ENCODE measurements around the gene TET3.

DNA sequence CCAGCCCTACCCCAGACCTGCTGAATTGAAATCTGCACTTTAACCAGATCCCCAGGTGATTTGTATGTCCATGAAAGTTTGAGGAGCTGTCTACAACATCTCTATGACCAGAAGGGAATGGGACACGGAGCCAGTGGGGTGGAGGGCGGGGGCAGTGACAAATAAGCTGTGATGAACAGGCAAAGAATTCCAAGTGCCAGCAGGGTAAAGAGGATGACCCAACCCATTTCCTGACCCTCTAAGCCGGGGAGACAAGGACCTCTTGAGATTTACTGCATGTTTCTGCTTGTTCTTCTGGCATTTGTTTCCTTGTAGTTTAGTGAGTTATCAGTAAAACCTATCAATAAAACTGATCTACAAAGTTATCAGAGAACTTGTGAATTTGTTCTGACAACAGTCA is 8.7 kb downstream of the TET3 start:
- no peak for TF ChIP-seq POLR2A (IDR thresholded peaks at IDR 0.05)
- TF ChIP-seq, protein P1, sequence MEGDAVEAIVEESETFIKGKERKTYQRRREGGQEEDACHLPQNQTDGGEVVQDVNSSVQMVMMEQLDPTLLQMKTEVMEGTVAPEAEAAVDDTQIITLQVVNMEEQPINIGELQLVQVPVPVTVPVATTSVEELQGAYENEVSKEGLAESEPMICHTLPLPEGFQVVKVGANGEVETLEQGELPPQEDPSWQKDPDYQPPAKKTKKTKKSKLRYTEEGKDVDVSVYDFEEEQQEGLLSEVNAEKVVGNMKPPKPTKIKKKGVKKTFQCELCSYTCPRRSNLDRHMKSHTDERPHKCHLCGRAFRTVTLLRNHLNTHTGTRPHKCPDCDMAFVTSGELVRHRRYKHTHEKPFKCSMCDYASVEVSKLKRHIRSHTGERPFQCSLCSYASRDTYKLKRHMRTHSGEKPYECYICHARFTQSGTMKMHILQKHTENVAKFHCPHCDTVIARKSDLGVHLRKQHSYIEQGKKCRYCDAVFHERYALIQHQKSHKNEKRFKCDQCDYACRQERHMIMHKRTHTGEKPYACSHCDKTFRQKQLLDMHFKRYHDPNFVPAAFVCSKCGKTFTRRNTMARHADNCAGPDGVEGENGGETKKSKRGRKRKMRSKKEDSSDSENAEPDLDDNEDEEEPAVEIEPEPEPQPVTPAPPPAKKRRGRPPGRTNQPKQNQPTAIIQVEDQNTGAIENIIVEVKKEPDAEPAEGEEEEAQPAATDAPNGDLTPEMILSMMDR (IDR thresholded peaks at IDR 0.05) = no peak

Data from testis (tissue), 2 donors.